Hepatocyte (in vitro differentiated cells): ENCODE data around the gene HTRA1. TPM values are rescaled to one million over a fixed set of nuclear protein-coding genes. Genes with fewer than 3 reads are reported as not detected.

ENCODE experiments used
- DNase-seq: peaks from one replicate; pipeline ENCODE4 v3.0.0-alpha.2; 2016; ENCODE audit warnings: low spot score
- H2AFZ ChIP-seq: fragments of 200-600 bp; sonication (generic); 2 replicates; pipeline ENCODE4 v1.6.0; 2016; ENCODE audit warnings: antibody characterized with exemption, mild to moderate bottlenecking
- H3K27ac ChIP-seq: fragments of 200-600 bp; sonication (generic); 2 replicates; pipeline ENCODE4 v1.5.1; 2016; ENCODE audit warnings: mild to moderate bottlenecking
- H3K27me3 ChIP-seq: fragments of 200-600 bp; sonication (generic); 2 replicates; pipeline ENCODE4 v1.6.1; 2016
- H3K36me3 ChIP-seq: fragments of 200-600 bp; sonication (generic); replicated peaks from 2 replicates; pipeline ENCODE4 v1.5.1; 2016; ENCODE audit warnings: low read depth; ENCODE audit not compliant: insufficient read depth
- H3K4me1 ChIP-seq: fragments of 200-600 bp; sonication (generic); 2 replicates; pipeline ENCODE4 v1.5.1; 2016; ENCODE audit warnings: mild to moderate bottlenecking, moderate library complexity; ENCODE audit not compliant: insufficient read depth
- H3K4me2 ChIP-seq: fragments of 200-600 bp; sonication (generic); 2 replicates; pipeline ENCODE4 v1.6.0; 2016
- H3K4me3 ChIP-seq: fragments of 200-600 bp; sonication (generic); 2 replicates; pipeline ENCODE4 v1.5.1; 2016; ENCODE audit warnings: mild to moderate bottlenecking
- H3K79me2 ChIP-seq: fragments of 200-600 bp; sonication (generic); 2 replicates; pipeline ENCODE4 v1.6.0; 2017; ENCODE audit warnings: mild to moderate bottlenecking
- H3K9me2 ChIP-seq: fragments of 200-600 bp; sonication (generic); replicated peaks from 2 replicates; pipeline ENCODE4 v1.6.0; 2017; ENCODE audit warnings: mild to moderate bottlenecking; ENCODE audit not compliant: insufficient read depth
- H3K9me3 ChIP-seq: fragments of 200-600 bp; sonication (generic); 2 replicates; pipeline ENCODE4 v1.5.1; 2016; ENCODE audit warnings: low read depth, mild to moderate bottlenecking
- H4K20me1 ChIP-seq: fragments of 200-600 bp; sonication (generic); 2 replicates; pipeline ENCODE4 v1.6.0; 2016; ENCODE audit warnings: mild to moderate bottlenecking; ENCODE audit not compliant: insufficient read depth, poor library complexity, severe bottlenecking
- EZH2 ChIP-seq: fragments of 200-600 bp; sonication (generic); IDR thresholded peaks from 2 replicates; pipeline ENCODE4 v1.6.1; 2016; ENCODE audit warnings: antibody characterized with exemption, mild to moderate bottlenecking, borderline replicate concordance
- EZH2phosphoT487 ChIP-seq: fragments of 200-600 bp; sonication (generic); IDR thresholded peaks from one replicate; pipeline ENCODE4 v1.6.1; 2018; ENCODE audit warnings: antibody characterized with exemption, mild to moderate bottlenecking, low read depth, moderate library complexity; ENCODE audit not compliant: unreplicated experiment, severe bottlenecking
- WGBS: methylation state at CpG from one replicate; pipeline ENCODE4 v1.1.6; 2016; ENCODE audit warnings: low lambda C conversion rate; ENCODE audit errors: missing lambda C conversion rate; 5-methylcytosine and 5-hydroxymethylcytosine counted together
- polyA plus RNA-seq: library from polyadenylated mRNA; unstranded; fragments of >200 nt; fragmentation: Nextera tagmentation; extraction: Ambion mirVana; gene quantifications from 2 replicates; pipeline ENCODE4 v1.2.1, GENCODE V29; 2016
- total RNA-seq: library from RNA; depleted of rRNA; stranded (reverse); fragments of >200 nt; gene quantifications from 2 replicates; pipeline ENCODE4 v1.2.3, GENCODE V29; 2014
- TF ChIP-seq, protein P1 (sequence below): fragments of 200-600 bp; sonication (generic); IDR thresholded peaks from 2 replicates; pipeline ENCODE4 v1.5.1; 2016; ENCODE audit warnings: antibody characterized with exemption, mild to moderate bottlenecking; ENCODE audit not compliant: poor library complexity

HTRA1 gene
- total and polyA plus RNA-seq, 2 experiments from 2014 or later: 91.9 to 160 TPM

DNA sequence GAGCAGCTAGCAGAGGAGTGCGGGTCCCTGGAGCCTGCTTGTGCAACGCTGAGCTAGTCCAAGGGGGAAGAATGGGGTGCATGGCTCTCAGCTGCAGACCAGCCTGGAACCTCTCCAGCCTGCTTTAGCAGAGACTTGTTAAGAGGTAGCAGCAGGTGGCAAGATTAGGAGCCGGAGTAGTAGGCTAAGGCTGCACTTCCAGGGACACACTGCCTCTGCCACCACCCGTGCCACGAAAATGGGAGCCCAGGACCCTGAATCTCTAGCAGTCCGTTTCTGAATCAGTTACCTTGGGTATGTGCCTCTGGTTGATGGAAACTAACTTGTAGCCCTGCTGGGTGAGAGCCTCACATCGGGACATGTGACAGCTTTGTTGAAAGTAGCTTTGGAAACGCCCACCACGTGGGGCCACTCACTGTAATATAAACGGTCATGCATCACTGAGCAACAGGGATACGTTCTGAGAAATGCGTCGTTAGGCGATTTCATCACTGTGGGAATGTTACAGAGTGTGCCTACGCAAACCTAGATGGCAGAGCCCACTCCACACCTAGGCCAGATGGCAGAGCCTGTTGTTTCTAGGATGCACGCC is 25.9 kb downstream of the HTRA1 start:
- H3K9me3 ChIP-seq: no peaks in the 10 kb centered on the region
- no peaks in the 10 kb centered on the region for H4K20me1 ChIP-seq
- H3K4me1 ChIP-seq: peaks cover 17% of the 10 kb centered on the region
- H3K4me2 ChIP-seq: no peak overlapping the region
- WGBS: 64% methylated on average over 16 of the region's 16 CpGs
- no peaks in the 10 kb centered on the region for H3K36me3 ChIP-seq
- no peak overlapping the region for H2AFZ ChIP-seq
- no peaks in the 10 kb centered on the region for H3K79me2 ChIP-seq
- DNase-seq: no peak
- H3K27me3 ChIP-seq: no peaks in the 10 kb centered on the region
- no peak overlapping the region for H3K4me3 ChIP-seq
- H3K9me2 ChIP-seq: no peaks in the 10 kb centered on the region
- no peak for TF ChIP-seq EZH2
- TF ChIP-seq, protein P1, sequence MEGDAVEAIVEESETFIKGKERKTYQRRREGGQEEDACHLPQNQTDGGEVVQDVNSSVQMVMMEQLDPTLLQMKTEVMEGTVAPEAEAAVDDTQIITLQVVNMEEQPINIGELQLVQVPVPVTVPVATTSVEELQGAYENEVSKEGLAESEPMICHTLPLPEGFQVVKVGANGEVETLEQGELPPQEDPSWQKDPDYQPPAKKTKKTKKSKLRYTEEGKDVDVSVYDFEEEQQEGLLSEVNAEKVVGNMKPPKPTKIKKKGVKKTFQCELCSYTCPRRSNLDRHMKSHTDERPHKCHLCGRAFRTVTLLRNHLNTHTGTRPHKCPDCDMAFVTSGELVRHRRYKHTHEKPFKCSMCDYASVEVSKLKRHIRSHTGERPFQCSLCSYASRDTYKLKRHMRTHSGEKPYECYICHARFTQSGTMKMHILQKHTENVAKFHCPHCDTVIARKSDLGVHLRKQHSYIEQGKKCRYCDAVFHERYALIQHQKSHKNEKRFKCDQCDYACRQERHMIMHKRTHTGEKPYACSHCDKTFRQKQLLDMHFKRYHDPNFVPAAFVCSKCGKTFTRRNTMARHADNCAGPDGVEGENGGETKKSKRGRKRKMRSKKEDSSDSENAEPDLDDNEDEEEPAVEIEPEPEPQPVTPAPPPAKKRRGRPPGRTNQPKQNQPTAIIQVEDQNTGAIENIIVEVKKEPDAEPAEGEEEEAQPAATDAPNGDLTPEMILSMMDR: no peak
- TF ChIP-seq EZH2phosphoT487: no peak
- H3K27ac ChIP-seq: no peak overlapping the region

DNA sequence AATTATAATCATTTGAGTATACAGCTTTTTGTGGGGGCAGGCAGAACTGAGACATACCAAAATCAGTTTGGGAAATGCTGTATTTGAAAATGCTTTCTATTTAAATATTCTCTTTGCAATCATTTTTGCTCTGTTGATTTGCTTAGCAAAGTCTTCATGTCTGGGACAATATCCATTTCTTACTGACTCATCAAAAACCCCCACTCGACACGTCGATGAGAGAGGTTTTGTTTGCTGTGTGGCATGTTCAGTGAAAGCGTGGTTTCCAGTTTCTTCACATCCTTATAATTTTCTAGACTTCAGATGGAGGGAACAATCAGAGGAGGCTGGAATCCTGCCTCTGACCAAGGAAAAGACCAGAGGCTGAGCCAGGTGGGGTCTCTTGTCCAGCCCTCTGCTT is 28.9 kb downstream of the HTRA1 start:
- no peak overlapping the region for H3K4me3 ChIP-seq
- no peaks in the 10 kb centered on the region for H3K9me2 ChIP-seq
- H3K27me3 ChIP-seq: no peaks in the 10 kb centered on the region
- H3K4me1 ChIP-seq: peaks cover 24% of the 10 kb centered on the region
- H3K4me2 ChIP-seq: no peak overlapping the region
- 77% methylated on average over 4 of the region's 4 CpGs for WGBS
- H3K27ac ChIP-seq: no peak overlapping the region
- no peaks in the 10 kb centered on the region for H3K9me3 ChIP-seq
- DNase-seq: no peak
- no peaks in the 10 kb centered on the region for H3K79me2 ChIP-seq
- TF ChIP-seq EZH2: no peak
- H2AFZ ChIP-seq: no peak overlapping the region
- H4K20me1 ChIP-seq: no peaks in the 10 kb centered on the region
- no peaks in the 10 kb centered on the region for H3K36me3 ChIP-seq

DNA sequence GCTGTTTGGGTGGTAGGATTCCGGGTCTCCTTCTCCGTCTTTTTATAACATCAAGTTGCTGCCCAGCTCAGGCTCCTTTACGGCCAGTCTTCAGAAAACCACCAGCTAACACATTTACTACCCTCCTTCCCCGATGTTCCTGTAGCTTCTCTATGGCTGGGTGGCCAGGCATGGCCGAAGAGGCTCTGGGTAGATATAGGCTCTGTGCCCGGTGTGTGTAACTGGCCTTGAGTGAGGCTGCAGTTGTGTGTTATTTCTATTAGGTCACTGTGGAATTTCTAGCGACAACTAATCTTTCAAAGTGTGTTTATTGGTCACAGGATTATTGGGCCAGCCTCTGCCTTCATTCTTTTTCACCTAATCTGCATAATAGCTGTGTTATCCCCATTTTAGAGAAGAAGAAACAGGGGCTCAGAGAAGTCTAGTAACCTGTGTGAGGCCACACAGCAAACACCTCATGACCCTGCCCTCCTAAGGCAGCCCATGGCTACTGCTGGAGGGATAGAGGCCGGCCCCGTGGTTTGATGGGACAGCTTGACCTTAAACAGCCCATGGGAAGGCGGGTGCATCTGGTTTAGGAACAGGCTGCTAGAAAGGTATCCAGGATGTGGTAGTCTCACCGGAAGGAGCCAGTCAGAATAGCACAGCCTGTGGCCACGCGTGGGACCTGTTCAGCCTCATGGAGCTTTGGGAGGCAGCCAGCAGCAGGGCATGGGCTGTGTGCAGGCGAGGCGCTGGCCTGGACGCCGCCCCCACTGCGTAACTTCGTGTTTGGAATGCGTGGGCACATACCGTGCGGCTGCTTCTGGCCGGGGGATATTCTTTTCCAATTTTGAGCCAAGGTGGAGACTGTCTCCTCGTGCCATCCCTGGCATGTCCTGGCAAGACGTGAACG is 29.7 kb downstream of the HTRA1 start:
- Histone ChIP-seq H3K27ac (no peak overlapping the region), H2AFZ (no peak overlapping the region), H3K4me1 (peaks cover 21% of the 10 kb centered on the region), H3K4me2 (no peak overlapping the region), H3K27me3 (no peaks in the 10 kb centered on the region), H3K9me2 (no peaks in the 10 kb centered on the region), H3K4me3 (no peak overlapping the region), H3K79me2 (no peaks in the 10 kb centered on the region), H4K20me1 (no peaks in the 10 kb centered on the region), H3K36me3 (no peaks in the 10 kb centered on the region), H3K9me3 (no peaks in the 10 kb centered on the region)
- no peak for TF ChIP-seq EZH2phosphoT487
- TF ChIP-seq, protein P1: no peak
- TF ChIP-seq EZH2: no peak
- no peak for DNase-seq
- 82% methylated on average over 26 of the region's 26 CpGs for WGBS

DNA sequence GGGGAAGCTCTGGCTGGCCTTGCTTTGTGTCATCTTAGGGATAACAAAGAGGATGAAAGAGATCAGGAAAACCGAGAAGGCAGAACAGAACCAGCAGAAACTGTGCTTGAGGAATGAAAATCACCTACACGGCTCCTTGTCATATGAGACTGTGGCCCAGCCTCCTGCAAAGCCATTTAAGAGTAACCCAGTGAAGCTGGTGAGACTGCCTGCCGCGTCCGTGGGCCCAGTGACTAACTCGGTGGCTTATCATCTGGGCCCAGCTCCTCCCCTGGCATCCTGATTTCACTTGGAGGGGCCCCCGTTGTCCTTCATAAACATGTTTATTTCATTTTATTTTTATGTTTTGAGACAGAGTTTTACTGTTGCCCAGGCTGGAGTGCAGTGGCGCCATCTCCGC is 30.7 kb downstream of the HTRA1 start:
- no peak overlapping the region for H3K4me3 ChIP-seq
- H3K36me3 ChIP-seq: no peaks in the 10 kb centered on the region
- no peak overlapping the region for H3K4me2 ChIP-seq
- no peak overlapping the region for H2AFZ ChIP-seq
- no peak overlapping the region for H3K27ac ChIP-seq
- H3K9me2 ChIP-seq: no peaks in the 10 kb centered on the region
- no peaks in the 10 kb centered on the region for H3K27me3 ChIP-seq
- no peak for DNase-seq
- no peaks in the 10 kb centered on the region for H4K20me1 ChIP-seq
- 77% methylated on average over 9 of the region's 9 CpGs for WGBS
- TF ChIP-seq EZH2 (no peak), EZH2phosphoT487 (no peak)
- TF ChIP-seq, protein P1: no peak
- no peaks in the 10 kb centered on the region for H3K9me3 ChIP-seq
- H3K4me1 ChIP-seq: peaks cover 13% of the 10 kb centered on the region
- H3K79me2 ChIP-seq: no peaks in the 10 kb centered on the region
